Forelimb muscle (tissue), 1 donor: ENCODE measurements around the gene BUD31. TPM values are rescaled to one million over a fixed set of nuclear protein-coding genes. Genes with fewer than 3 reads are reported as not detected.
"Not testable (repeated sequence)": the region's sequence is repeated elsewhere in the genome, so short reads cannot be mapped to it uniquely, and the experiment has no call there.

Experiments
- DNase-seq: peaks from one replicate; pipeline ENCODE4 v3.0.0-alpha.2; 2013; ENCODE audit warnings: low read depth
- polyA plus RNA-seq: library from polyadenylated mRNA; unstranded; fragments of 120-200 nt; gene quantifications from one replicate; pipeline ENCODE4 v1.2.1, GENCODE V29; 2013; ENCODE audit not compliant: insufficient read length

BUD31 gene
- polyA plus RNA-seq, 1 donor, result 68.8 TPM

GRCh38 chr7:99380823-99381663 is 27.7 kb upstream of the BUD31 start:
- no peak for DNase-seq

DNA sequence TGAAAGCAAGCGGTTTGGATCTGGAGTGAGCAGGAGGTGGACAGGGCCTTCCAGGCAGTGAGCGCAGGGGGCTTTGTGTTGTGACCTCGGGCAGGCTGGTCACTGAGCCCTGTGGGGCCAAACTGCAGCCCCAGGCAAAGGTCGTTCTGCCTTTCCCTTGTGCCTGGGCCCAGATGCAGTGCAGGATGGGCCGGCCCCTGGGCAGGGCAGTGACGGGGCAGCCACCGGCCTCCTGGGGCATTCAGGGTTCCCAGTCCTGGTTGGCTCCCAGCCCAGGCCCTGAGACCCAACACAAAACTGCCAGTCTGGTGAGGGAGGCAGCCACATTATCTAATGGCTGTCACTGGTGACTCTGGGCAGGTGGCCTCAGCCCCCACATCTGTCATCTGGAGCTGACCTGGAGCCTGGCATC is 27.1 kb upstream of the BUD31 start:
- DNase-seq, result no peak

DNA sequence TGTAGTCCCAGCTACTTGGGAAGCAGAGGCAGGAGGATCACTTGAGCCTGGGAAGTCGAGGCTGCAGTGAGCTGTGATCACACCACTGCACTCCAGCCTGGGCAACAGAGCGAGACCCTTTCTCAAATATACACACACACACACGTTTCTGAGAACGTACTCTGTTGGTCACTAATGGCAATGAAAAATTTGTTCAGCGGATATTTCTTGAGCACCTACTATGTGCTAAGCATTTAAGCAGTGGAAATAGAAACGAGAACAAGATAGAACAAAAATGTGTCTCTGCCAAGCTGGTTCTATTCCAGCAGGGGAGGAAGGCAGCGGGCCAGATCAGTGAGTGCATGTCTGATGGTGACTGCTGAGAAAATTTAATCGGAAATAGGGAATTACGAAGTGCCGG is 25.6 kb upstream of the BUD31 start:
- DNase-seq, result no peak

- no peak for DNase-seq
Observed at GRCh38 chr7:99383791-99384370, 24.9 kb upstream of the BUD31 start.

DNA sequence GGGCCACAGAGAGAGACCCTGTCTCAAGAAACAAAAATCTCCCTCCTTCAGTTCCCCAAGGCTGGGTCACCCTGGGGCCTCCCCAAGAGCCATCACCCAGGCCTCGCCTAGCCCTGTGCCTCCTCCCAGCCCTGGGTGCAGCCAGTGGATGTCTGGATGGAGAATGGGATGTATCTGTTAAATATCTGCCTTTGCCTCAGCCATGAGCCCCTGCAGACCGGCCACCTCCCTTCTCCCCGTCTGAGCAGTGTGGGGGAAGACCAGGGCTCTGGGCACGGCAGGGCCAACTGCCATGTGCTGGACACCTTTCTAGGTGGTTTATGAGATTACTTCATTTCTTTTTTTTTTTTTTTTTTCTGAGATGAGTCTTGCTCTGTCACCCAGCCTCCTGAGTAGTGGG is 24.2 kb upstream of the BUD31 start:
- no peak for DNase-seq

DNA sequence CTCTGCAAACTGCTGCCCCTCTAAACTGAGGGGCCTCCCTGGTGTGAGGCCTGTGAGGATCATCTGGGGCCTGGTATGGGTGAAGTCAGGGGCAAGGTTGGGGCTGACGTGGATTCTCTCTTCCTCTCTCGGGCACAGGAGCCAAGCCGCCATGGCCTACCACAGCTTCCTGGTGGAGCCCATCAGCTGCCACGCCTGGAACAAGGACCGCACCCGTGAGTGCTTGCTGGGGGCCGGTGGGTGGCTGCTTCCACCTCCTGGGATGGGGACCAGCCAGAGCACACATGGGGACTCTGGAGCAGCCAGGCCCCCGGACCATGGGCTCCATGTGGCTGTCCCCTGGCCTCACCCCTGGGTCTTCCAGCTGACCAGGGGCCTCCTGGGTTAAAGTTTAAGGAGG is 23.2 kb upstream of the BUD31 start:
- DNase-seq, result no peak

DNA sequence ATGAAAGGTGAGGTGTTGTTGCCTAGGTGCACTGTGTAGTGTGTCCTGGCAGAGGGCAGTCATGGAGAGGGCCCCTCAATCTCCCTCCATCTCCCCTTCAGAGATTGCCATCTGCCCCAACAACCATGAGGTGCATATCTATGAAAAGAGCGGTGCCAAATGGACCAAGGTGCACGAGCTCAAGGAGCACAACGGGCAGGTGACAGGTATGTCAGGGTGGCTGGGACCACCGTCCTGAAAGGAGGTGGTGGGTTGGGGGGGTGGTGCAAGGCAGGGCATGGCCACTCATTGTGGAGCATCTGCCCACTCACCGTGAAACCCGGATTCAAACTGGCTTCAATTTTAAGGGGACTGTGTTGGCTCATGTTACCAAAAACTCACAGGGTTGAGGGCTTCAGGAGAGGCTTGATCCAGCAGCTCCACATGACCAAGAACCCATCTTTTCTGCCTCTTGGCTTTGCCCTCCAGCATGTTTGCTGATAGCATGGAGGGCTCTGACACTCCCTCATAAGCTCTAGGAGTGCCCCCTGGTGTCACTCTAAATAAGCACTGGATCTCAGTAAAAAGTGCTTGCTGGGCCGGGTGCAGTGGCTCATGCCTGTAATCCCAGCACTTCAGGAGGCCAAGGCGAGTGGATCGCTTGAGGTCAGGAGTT is 22.1 kb upstream of the BUD31 start:
- DNase-seq, result no peak

DNA sequence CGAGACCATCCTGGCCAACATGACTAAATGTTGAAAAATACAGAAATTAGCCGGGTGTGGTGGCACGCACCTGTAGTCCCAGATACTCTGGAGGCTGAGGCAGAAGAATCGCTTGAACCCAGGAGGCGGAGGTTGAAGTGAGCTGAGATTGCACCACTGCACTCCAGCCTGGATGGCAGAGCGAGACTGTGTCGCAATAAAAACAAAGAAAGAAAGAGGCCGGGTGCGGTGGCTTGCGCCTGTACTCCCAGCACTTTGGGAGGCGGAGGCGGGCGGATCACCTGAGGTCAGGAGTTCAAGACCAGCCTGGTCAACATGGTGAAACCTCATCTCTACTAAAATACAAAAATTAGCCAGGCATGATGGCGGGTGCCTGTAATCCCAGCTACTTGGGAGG is 21.5 kb upstream of the BUD31 start:
- DNase-seq, result not testable (repeated sequence)

DNA sequence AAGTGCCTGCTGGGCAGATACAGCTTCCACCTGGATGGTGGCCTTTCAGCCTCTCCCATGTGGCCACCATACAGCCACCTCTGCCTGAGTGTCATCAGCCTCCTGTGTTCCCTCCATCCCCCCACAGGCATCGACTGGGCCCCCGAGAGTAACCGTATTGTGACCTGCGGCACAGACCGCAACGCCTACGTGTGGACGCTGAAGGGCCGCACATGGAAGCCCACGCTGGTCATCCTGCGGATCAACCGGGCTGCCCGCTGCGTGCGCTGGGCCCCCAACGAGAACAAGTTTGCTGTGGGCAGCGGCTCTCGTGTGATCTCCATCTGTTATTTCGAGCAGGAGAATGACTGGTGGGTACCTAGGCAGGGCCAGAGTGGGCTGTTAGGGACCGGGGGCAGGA is 20.9 kb upstream of the BUD31 start:
- DNase-seq, result no peak

DNA sequence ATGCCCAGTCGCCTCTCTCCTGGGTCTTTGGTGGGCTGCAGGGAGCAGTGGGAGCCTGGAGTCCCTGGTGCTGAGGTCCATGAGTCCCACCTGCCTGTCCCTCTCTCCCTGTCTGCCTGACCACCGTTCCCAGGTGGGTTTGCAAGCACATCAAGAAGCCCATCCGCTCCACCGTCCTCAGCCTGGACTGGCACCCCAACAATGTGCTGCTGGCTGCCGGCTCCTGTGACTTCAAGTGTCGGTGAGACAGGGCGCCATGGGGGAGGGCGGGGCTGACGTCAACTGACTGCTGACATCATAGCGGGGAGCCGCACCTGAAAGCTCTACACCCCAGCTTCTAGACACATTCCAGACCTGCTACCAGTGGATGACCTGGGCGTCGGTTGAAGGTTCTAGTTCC is 19.0 kb upstream of the BUD31 start:
- no peak for DNase-seq

DNA sequence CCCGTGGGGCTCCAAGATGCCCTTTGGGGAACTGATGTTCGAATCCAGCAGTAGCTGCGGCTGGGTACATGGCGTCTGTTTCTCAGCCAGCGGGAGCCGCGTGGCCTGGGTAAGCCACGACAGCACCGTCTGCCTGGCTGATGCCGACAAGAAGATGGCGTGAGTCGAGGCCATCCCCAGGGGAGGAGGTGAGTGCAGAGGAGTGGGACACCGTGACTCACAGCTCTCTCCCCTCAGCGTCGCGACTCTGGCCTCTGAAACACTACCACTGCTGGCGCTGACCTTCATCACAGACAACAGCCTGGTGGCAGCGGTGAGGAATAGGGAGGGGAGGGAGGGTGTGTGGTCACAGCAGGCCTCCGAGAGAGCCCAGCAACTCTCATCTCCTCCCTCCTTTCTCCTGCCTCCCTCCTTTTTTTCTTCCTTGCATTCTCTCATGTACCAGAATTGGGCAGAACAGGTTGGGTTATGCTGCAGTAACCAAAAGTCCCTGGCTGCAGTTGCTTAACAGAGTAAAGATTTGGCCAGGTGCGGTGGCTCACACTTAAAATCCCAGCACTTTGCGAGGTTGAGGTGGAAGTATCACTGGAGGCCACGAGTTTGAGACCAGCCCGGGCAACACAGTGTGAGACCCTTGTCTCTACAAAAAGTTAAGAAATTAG is 17.7 kb upstream of the BUD31 start:
- no peak for DNase-seq

GRCh38 chr7:99392046-99392445 is 16.7 kb upstream of the BUD31 start:
- DNase-seq, result no peak

DNA sequence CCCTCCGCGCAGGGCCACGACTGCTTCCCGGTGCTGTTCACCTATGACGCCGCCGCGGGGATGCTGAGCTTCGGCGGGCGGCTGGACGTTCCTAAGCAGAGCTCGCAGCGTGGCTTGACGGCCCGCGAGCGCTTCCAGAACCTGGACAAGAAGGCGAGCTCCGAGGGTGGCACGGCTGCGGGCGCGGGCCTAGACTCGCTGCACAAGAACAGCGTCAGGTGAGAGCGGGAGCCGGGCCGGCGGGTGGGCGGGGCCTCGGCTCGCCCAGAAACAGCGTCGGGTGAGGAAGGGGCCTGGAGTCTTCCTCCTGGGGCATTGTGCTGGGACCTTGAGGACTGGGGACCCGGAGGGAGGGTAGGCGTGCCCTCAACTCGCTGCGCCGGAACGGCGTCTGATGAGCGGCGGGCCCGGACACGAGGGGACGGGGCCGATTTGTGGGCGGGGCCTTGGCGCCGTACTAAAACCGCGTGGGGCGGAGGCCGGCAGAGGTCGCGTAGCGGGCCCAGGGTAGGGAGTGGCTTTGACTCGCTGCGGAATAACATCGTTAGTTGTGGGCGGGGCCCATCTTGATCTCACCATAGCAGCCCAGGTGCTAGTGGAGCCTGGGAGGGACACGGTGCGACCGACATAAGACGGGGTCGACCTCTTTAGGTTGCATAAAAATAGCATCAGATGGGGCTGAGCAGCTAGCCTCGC is 16.0 kb upstream of the BUD31 start:
- DNase-seq, result no peak

- DNase-seq, result no peak
Observed at GRCh38 chr7:99393355-99394187, 15.2 kb upstream of the BUD31 start.

DNA sequence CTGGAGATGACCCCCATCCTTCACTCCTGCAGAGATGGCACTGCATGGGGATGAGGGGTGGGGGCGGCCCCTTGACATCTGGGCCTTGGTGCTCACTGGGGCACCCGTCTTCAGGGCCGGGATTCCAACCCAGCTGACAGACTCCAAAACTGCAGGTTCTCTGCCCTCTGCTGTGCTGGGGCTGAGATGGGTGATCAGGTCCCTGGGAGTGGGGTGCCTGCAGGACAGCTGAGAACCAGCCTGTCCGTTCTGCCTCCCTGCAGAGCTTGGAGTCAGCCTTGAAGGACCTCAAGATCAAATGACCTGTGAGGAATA is 14.6 kb upstream of the BUD31 start:
- DNase-seq, result no peak

DNA sequence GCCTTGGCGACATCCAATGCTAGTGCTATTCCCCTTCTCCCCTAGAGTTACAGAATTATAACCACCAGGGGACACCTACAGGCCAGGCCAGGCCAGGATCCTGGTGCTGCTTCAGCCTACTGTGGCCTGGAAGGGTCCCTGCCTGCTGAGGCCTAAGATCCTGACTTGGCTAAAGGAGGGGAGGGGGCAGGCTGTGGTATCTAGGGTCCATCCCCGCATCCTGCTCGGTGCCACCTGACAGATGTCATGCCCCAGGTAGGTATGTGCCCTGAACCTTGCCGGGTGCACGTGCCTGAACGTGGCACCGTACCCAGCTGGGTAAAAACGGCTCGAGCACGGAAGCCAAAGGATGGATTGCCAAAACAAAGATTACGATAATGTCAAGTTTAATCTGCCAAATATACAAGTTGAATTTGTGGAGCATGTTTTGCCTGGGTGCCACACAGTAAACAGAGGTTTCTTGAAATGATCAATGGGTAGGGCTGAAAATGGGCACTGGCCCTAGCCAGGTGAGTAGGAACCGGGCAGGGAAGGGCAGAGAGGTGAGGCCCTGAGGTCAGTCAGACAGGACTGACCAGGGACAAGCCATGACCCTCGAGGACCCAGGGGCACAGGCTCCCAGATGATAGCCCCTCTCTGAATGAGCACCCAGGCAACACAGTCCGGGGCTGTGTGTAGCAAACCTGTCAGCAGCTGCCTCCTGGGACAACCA is 13.0 kb upstream of the BUD31 start:
- DNase-seq, result no peak

DNA sequence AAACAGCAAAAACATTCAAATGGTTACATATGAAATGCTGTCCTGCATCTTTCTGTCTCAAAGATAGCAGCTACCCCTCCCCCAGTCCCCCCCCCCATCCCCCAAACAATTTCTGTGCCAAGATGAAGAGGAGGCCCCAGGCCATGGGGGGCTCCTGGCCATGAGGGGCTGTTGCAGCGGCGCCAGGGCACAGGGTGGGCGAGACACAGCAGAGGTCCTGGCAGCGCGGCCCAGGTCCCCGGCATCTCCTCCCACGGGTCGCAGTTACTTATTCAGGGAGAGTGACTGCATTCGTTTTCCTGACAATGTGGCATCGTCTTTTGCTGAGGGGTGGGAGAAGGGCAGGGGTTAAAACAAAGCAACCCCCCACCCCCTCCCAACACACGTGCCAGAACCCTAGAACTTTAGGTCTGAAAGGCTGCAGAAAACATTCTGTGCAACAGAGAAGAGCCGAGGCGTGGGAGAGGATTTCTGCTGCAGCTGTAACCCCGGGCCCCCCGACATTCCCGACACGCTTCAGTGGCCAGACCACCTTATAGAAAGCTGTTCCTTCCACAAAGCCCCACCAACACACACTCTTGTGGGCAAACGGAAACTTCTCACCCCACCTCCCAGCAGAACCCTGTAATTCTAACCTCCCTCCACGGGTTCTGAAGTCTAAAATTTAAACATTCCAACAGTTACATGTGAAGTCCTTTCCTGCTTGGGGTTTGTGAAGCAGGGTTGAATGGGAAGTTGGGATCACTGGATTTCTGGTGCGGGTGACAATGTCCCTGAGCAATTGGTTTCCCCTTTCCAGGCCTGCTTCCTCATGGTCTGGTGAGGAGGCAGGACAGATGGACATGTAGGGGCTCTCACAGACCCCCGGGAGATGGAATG is 12.1 kb upstream of the BUD31 start:
- no peak for DNase-seq

DNA sequence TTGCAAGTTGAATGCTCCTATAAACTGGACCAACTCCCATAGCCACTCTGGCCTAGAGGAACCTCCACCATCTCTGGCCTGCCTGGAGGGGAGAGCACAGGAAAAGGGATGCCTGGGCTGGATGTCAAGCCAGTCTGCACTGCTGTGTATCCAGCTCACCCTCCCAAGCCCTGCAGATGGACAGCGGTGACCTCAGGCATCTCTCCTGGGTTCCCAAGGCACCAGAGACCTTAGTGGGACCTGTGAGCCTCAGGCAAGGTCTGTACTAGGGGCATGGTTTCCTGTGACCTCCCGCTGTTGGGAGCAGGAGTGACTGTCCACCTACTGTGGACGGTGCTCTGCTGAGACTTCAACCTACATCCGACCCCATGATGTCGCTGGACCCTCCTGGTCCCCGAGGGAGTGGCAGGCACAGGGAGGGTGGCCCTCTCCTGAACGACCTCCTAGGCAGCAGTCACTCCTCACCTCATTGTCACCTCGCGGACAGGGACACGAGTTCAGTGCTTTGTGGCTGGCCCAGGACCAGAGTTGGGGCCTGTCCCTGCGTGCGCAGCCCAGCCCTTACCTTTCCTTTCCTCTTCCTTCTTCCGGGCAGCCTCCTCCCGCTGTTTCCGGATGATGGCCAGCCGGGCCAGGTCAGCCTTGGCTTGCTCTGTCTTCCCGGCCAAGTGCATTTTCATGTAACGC is 11.3 kb upstream of the BUD31 start:
- DNase-seq, result no peak

DNA sequence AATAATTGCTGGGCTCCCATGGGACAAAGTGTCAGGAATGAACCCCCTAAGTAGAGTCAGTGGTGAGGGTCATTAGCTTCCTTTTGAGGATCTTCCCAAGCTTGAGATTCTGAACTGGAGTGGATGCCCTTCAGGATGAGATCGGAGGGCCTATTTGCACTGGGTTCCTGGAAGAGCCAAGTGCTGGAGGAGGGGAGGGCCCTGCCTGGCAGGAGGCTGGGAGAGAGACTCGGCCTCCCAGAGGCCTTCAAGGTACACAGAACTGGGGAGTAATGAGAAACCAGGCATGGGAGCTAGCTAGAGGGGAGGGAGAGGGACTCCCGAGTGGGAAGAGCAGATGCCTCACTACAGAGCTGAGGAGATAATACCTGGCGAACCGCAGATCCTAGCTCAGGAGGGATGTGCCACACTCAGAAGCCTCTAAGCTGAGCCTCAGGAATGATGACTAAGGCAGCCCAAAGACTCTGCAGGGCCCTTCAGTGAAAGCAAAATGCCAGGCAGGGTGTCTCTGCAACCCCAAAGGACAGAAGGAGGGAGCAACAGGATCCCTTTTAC is 9.8 kb upstream of the BUD31 start:
- no peak for DNase-seq
